Liver (tissue), 9 donors: Measurements from ENCODE around the gene ITGA6. TPM values are rescaled to one million over a fixed set of nuclear protein-coding genes. Genes with fewer than 3 reads are reported as not detected.

Experiments
- DNase-seq: peaks from one replicate; pipeline ENCODE4 v3.0.0-alpha.2; 2017; ENCODE audit warnings: low spot score
- H3K27ac ChIP-seq, 2 donors: one replicate each; pipeline ENCODE4 v1.7.0; 2013; ENCODE audit warnings: inconsistent platforms in 2 of 2, low read length in 2 of 2, control low read depth in 1 of 2, low read depth in 1 of 2, mild to moderate bottlenecking in 1 of 2
- H3K27me3 ChIP-seq, 4 donors: one replicate each; pipeline versions ENCODE4 v1.6.1 to v1.7.0; 2013; ENCODE audit warnings: low read length in 3 of 4, inconsistent platforms in 1 of 4, mild to moderate bottlenecking in 1 of 4, moderate library complexity in 1 of 4; ENCODE audit not compliant: control insufficient read depth in 4 of 4, insufficient read depth in 4 of 4
- H3K36me3 ChIP-seq, 4 donors: one replicate each; pipeline versions ENCODE4 v1.6.1 to v1.7.0; 2013; ENCODE audit warnings: low read length in 3 of 4, mild to moderate bottlenecking in 3 of 4, low read depth in 1 of 4, moderate library complexity in 1 of 4; ENCODE audit not compliant: control insufficient read depth in 4 of 4, insufficient read depth in 3 of 4
- H3K4me1 ChIP-seq, 4 donors: one replicate each; pipeline versions ENCODE4 v1.6.1 to v1.7.0; 2013; ENCODE audit warnings: low read length in 3 of 4, mild to moderate bottlenecking in 3 of 4, moderate library complexity in 1 of 4; ENCODE audit not compliant: control insufficient read depth in 4 of 4, insufficient read depth in 4 of 4
- H3K4me3 ChIP-seq, 3 donors: one replicate each; pipeline versions ENCODE4 v1.6.1 to v1.7.0; 2013; ENCODE audit warnings: low read length in 3 of 3, control low read depth in 1 of 3, low read depth in 1 of 3, mild to moderate bottlenecking in 1 of 3
- H3K9ac ChIP-seq, 2 donors: one replicate each; pipeline ENCODE4 v1.7.0; 2013; ENCODE audit warnings: low read length in 2 of 2, mild to moderate bottlenecking in 2 of 2, moderate library complexity in 2 of 2, control low read depth in 1 of 2, low read depth in 1 of 2
- H3K9me3 ChIP-seq, 4 donors: one replicate each; pipeline versions ENCODE4 v1.6.1 to v1.7.0; 2013; ENCODE audit warnings: low read length in 3 of 4; ENCODE audit not compliant: control insufficient read depth in 4 of 4
- EGR1 ChIP-seq, 2 donors: IDR thresholded peaks; 2 replicates each; pipeline ENCODE4 v1.6.1; 2016 to 2018; ENCODE audit warnings: antibody characterized with exemption in 2 of 2, low read depth in 2 of 2
- FOXA1 ChIP-seq: IDR thresholded peaks from 2 replicates; pipeline ENCODE4 v1.6.1; 2016; ENCODE audit warnings: antibody characterized with exemption
- FOXA2 ChIP-seq: IDR thresholded peaks from 2 replicates; pipeline ENCODE4 v1.6.1; 2016; ENCODE audit warnings: antibody characterized with exemption
- GABPA ChIP-seq, 2 donors: IDR thresholded peaks in 1 of 2; conservative IDR thresholded peaks in 1 of 2; 2 replicates each; pipeline ENCODE4 v1.6.1; 2016; ENCODE audit warnings: antibody characterized with exemption in 2 of 2, mild to moderate bottlenecking in 1 of 2, moderate library complexity in 1 of 2
- HNF4G ChIP-seq: IDR thresholded peaks from 2 replicates; pipeline ENCODE4 v1.6.1; 2016; ENCODE audit warnings: antibody characterized with exemption
- JUND ChIP-seq, 2 donors: IDR thresholded peaks; 2 replicates each; pipeline ENCODE4 v1.6.1; 2016; ENCODE audit warnings: antibody characterized with exemption in 2 of 2
- MAX ChIP-seq: IDR thresholded peaks from 2 replicates; pipeline ENCODE4 v1.6.1; 2016; ENCODE audit warnings: antibody characterized with exemption
- RAD21 ChIP-seq, 2 donors: IDR thresholded peaks; 2 replicates each; pipeline ENCODE4 v1.6.1; 2016; ENCODE audit warnings: antibody characterized with exemption in 2 of 2, mild to moderate bottlenecking in 2 of 2
- RXRA ChIP-seq, 2 donors: IDR thresholded peaks; 2 replicates each; pipeline ENCODE4 v1.6.1; 2017 to 2018; ENCODE audit warnings: antibody characterized with exemption in 2 of 2, mild to moderate bottlenecking in 1 of 2
- TAF1 ChIP-seq: conservative IDR thresholded peaks from 2 replicates; pipeline ENCODE4 v1.6.1; 2016; ENCODE audit warnings: antibody characterized with exemption, mild to moderate bottlenecking
- YY1 ChIP-seq: IDR thresholded peaks from 2 replicates; pipeline ENCODE4 v1.6.1; 2016; ENCODE audit warnings: antibody characterized with exemption, mild to moderate bottlenecking
- ZBTB33 ChIP-seq: IDR thresholded peaks from 2 replicates; pipeline ENCODE4 v1.6.1; 2016; ENCODE audit warnings: antibody characterized with exemption
- WGBS: extraction: QIAGEN DNeasy Blood & Tissue Kit; methylation state at CpG from one replicate; pipeline ENCODE4 v1.1.7; 2013; 5-methylcytosine and 5-hydroxymethylcytosine counted together
- polyA plus RNA-seq, 2 donors: library from polyadenylated mRNA; stranded (reverse) in 1 of 2; unstranded in 1 of 2; fragments of 200-250 nt in 1 of 2; fragments of >200 nt in 1 of 2; fragmentation: Nextera tagmentation in 1 of 2; extraction: Ambion mirVana in 1 of 2; gene quantifications; one replicate each; pipeline versions ENCODE4 v1.2.1 to v1.2.3, GENCODE V29; 2013 to 2015
- total RNA-seq, 2 donors: library from RNA; depleted of rRNA; stranded (reverse); fragments of >200 nt; gene quantifications; one replicate each; pipeline ENCODE4 v1.2.3, GENCODE V29; 2014
- TF ChIP-seq, protein P1 (sequence below): fragments of 150-350 bp; IDR thresholded peaks from 2 replicates; pipeline ENCODE4 v1.5.1; 2017; ENCODE audit warnings: improper control_type of control experiment, low read depth, low read length; ENCODE audit not compliant: missing input control
- TF ChIP-seq, protein P2 (sequence below): IDR thresholded peaks from 2 replicates; pipeline ENCODE4 v1.6.1; 2016; ENCODE audit warnings: antibody characterized with exemption, mild to moderate bottlenecking
- donor health status: healthy.
- donor health status: healthy.
- donor health status: healthy.
- donor health status: healthy.
- donor health status: healthy.

Gene ITGA6
- total and polyA plus RNA-seq, 4 donors, result 5.8 to 21.6 (median 11.4) TPM

DNA sequence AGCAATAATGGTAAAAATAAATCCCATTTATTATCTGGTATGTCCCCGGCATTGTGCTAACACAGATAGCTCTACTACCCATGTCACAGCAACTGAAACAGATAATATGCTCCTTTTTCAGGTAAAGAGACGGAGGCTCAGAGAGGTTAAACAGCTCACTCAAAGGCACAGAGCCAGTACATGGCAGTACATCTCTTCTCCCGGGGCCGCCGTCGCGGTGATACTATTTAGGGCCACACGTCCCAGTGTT is 127.8 kb downstream of the ITGA6 start:
- Histone ChIP-seq H3K4me1 (peaks cover 0 to 14% (median 3%) of the 10 kb centered on the region in 4 donors), H3K27ac (peak overlapping the region; percentile 97), H3K9me3 (no peaks in the 10 kb centered on the region), H3K4me3 (peak overlapping the region; percentile 70 to 95 (median 79)), H3K36me3 (no peaks in the 10 kb centered on the region), H3K27me3 (no peaks in the 10 kb centered on the region), H3K9ac (peak overlapping the region; percentile 20 to 64)
- WGBS, result 9% methylated on average over 8 of the region's 8 CpGs
- no peak for DNase-seq
- TF ChIP-seq GABPA (IDR thresholded peaks at IDR 0.05 in 1 of 2, conservative IDR thresholded peaks at IDR 0.05 in 1 of 2) (no peak), RXRA (IDR thresholded peaks at IDR 0.05) (no peak), TAF1 (no peak), YY1 (peak; percentile 69), EGR1 (IDR thresholded peaks at IDR 0.05; ENCODE audit: low read depth in 2 of 2) (peak in 1 of 2 donors; percentile 14), FOXA2 (peak; percentile 62), HNF4G (no peak), JUND (IDR thresholded peaks at IDR 0.05) (no peak), ZBTB33 (peak; percentile 62), RAD21 (IDR thresholded peaks at IDR 0.05) (no peak), MAX (no peak), FOXA1 (no peak)
- TF ChIP-seq, protein P1, sequence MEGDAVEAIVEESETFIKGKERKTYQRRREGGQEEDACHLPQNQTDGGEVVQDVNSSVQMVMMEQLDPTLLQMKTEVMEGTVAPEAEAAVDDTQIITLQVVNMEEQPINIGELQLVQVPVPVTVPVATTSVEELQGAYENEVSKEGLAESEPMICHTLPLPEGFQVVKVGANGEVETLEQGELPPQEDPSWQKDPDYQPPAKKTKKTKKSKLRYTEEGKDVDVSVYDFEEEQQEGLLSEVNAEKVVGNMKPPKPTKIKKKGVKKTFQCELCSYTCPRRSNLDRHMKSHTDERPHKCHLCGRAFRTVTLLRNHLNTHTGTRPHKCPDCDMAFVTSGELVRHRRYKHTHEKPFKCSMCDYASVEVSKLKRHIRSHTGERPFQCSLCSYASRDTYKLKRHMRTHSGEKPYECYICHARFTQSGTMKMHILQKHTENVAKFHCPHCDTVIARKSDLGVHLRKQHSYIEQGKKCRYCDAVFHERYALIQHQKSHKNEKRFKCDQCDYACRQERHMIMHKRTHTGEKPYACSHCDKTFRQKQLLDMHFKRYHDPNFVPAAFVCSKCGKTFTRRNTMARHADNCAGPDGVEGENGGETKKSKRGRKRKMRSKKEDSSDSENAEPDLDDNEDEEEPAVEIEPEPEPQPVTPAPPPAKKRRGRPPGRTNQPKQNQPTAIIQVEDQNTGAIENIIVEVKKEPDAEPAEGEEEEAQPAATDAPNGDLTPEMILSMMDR, result no peak
- TF ChIP-seq, protein P2, sequence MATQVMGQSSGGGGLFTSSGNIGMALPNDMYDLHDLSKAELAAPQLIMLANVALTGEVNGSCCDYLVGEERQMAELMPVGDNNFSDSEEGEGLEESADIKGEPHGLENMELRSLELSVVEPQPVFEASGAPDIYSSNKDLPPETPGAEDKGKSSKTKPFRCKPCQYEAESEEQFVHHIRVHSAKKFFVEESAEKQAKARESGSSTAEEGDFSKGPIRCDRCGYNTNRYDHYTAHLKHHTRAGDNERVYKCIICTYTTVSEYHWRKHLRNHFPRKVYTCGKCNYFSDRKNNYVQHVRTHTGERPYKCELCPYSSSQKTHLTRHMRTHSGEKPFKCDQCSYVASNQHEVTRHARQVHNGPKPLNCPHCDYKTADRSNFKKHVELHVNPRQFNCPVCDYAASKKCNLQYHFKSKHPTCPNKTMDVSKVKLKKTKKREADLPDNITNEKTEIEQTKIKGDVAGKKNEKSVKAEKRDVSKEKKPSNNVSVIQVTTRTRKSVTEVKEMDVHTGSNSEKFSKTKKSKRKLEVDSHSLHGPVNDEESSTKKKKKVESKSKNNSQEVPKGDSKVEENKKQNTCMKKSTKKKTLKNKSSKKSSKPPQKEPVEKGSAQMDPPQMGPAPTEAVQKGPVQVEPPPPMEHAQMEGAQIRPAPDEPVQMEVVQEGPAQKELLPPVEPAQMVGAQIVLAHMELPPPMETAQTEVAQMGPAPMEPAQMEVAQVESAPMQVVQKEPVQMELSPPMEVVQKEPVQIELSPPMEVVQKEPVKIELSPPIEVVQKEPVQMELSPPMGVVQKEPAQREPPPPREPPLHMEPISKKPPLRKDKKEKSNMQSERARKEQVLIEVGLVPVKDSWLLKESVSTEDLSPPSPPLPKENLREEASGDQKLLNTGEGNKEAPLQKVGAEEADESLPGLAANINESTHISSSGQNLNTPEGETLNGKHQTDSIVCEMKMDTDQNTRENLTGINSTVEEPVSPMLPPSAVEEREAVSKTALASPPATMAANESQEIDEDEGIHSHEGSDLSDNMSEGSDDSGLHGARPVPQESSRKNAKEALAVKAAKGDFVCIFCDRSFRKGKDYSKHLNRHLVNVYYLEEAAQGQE, result peak; percentile 87

Other genes starting within 250 kb of the ITGA6 start
- 1 to 10 TPM; 7.7 to 7.9 TPM for gene PDK1, start 128.5 kb downstream of the ITGA6 start, total RNA-seq
- 10 to 100 TPM in 1 of 2 donors, 1 to 10 TPM in 1; 4.7 to 10.9 TPM for gene PDK1, start 128.5 kb downstream of the ITGA6 start, polyA plus RNA-seq